HCT116 (cell line): Measurements from ENCODE around the gene TMEM61. TPM values are rescaled to one million over a fixed set of nuclear protein-coding genes. Genes with fewer than 3 reads are reported as not detected.

Source experiments
- ATAC-seq: fragments of 200-7000 bp; cut with Tn5 transposase; 2 replicates; pipeline ENCODE4 v1.9.1; 2020; ENCODE audit warnings: mild to moderate bottlenecking, moderate library complexity
- BruUV-seq: library from RNA; stranded (reverse); fragments of 400-500 nt; replicated peaks from 2 replicates; lab custom pipeline; 2021; lab: Mats Ljungman, UMichigan
- CTCF ChIA-PET: fragments of 300-600 bp; sonication (Branson Sonifier 250); formaldehyde crosslinking; loops from one replicate; lab custom pipeline; 2021; ENCODE audit warnings: antibody characterized with exemption; lab: Charles Lee
- POLR2A ChIA-PET: fragments of 300-600, 350-600 bp; sonication (Branson Sonifier 250); formaldehyde crosslinking; loops from one replicate; lab custom pipeline; 2021; ENCODE audit warnings: antibody characterized with exemption; lab: Charles Lee
- RAD21 ChIA-PET, 2 experiments: fragments of 300-600 bp; sonication (Branson Sonifier 250); formaldehyde crosslinking; loops; one replicate each; lab custom pipeline; 2023; ENCODE audit warnings: low total read pairs in 2 of 2; ENCODE audit not compliant: uncharacterized antibody in 2 of 2, unreplicated experiment in 2 of 2, low non-redundant PET in 1 of 2; lab: Charles Lee
- DNase-seq: peaks from one replicate; pipeline ENCODE4 v3.0.0-alpha.2; 2010; ENCODE audit warnings: low read depth, low spot score
- H2AFZ ChIP-seq: fragments of 200-600 bp; shearing (Covaris generic), sonication (generic); 2 replicates; pipeline ENCODE4 v1.6.1; 2017; ENCODE audit warnings: low read depth, mixed run types, mixed read lengths, antibody characterized with exemption, low read length; ENCODE audit not compliant: poor library complexity, severe bottlenecking
- H3K27ac ChIP-seq: 2 replicates; pipeline ENCODE4 v1.5.1; 2012; ENCODE audit warnings: low read depth, low read length
- H3K27me3 ChIP-seq: fragments of 200-600 bp; sonication (generic); 2 replicates; pipeline ENCODE4 v1.6.1; 2016; ENCODE audit warnings: mixed run types, low read length, mixed read lengths; ENCODE audit not compliant: insufficient read depth
- H3K36me3 ChIP-seq, 2 experiments: fragments of 200-500 bp in 1 of 2; fragments of 200-600 bp in 1 of 2; sonication (Bioruptor generic) in 1 of 2; sonication (generic) in 1 of 2; 2 replicates each; pipeline versions ENCODE4 v1.5.1 to v1.6.1; 2014 to 2016; ENCODE audit warnings: low read length in 2 of 2, inconsistent platforms in 1 of 2, mixed read lengths in 1 of 2, mixed run types in 1 of 2; ENCODE audit not compliant: insufficient read depth in 2 of 2, control insufficient read depth in 1 of 2
- H3K4me1 ChIP-seq, 2 experiments: fragments of 200-600 bp in 1 of 2; sonication (generic) in 1 of 2; 2 replicates each; pipeline versions ENCODE4 v1.5.1 to v1.6.1; 2012 to 2017; ENCODE audit warnings: low read length in 2 of 2, inconsistent platforms in 1 of 2, mild to moderate bottlenecking in 1 of 2, mixed read lengths in 1 of 2, mixed run types in 1 of 2, moderate library complexity in 1 of 2; ENCODE audit not compliant: insufficient read depth in 2 of 2, control insufficient read depth in 1 of 2
- H3K4me2 ChIP-seq: fragments of 200-600 bp; sonication (generic); 2 replicates; pipeline ENCODE4 v1.6.1; 2017; ENCODE audit warnings: mixed run types, low read length, mixed read lengths
- H3K4me3 ChIP-seq, 2 experiments: fragments of 200-600 bp in 1 of 2; sonication (generic) in 1 of 2; replicated peaks in 1 of 2; 2 replicates each; pipeline ENCODE4 v1.5.1; 2011 to 2016; ENCODE audit warnings: low read length in 2 of 2, control low read depth in 1 of 2, low read depth in 1 of 2, mild to moderate bottlenecking in 1 of 2, mixed read lengths in 1 of 2, mixed run types in 1 of 2
- H3K79me2 ChIP-seq: fragments of 200-600 bp; sonication (generic); 2 replicates; pipeline ENCODE4 v1.6.1; 2017; ENCODE audit warnings: mild to moderate bottlenecking, mixed run types, low read length, moderate library complexity, mixed read lengths; ENCODE audit not compliant: insufficient read depth
- H3K9ac ChIP-seq: fragments of 200-600 bp; sonication (generic); 2 replicates; pipeline ENCODE4 v1.6.1; 2016; ENCODE audit warnings: low read length, mixed read lengths
- H3K9me2 ChIP-seq: fragments of 200-600 bp; sonication (generic), shearing (Covaris generic); 2 replicates; pipeline ENCODE4 v1.6.1; 2017; ENCODE audit warnings: mixed run types, mild to moderate bottlenecking, moderate library complexity; ENCODE audit not compliant: insufficient read depth
- H3K9me3 ChIP-seq, 2 experiments: fragments of 200-500 bp in 1 of 2; fragments of 200-600 bp in 1 of 2; sonication (Bioruptor generic) in 1 of 2; sonication (generic) in 1 of 2; 2 replicates each; pipeline ENCODE4 v1.6.1; 2014 to 2017; ENCODE audit warnings: low read length in 2 of 2, mixed read lengths in 2 of 2, inconsistent platforms in 1 of 2, low read depth in 1 of 2, mild to moderate bottlenecking in 1 of 2, mixed run types in 1 of 2, moderate library complexity in 1 of 2; ENCODE audit not compliant: control insufficient read depth in 1 of 2, insufficient read depth in 1 of 2
- H4K20me1 ChIP-seq: fragments of 200-600 bp; sonication (generic), shearing (Covaris generic); 2 replicates; pipeline ENCODE4 v1.6.1; 2017; ENCODE audit warnings: mixed run types, mild to moderate bottlenecking, moderate library complexity; ENCODE audit not compliant: insufficient read depth
- CBX3 ChIP-seq: IDR thresholded peaks from 2 replicates; pipeline ENCODE4 v1.6.1; 2012; ENCODE audit warnings: low read depth
- POLR2A ChIP-seq: IDR thresholded peaks from 2 replicates; pipeline ENCODE4 v1.7.0; 2011; ENCODE audit warnings: borderline replicate concordance; ENCODE audit not compliant: insufficient read depth, insufficient read length; ENCODE audit errors: extremely low read depth
- SRF ChIP-seq: IDR thresholded peaks from 2 replicates; pipeline ENCODE4 v1.6.1; 2012; ENCODE audit warnings: low read depth
- intact Hi-C: fragments of 100-400 bp; cut with micrococcal nuclease; formaldehyde crosslinking; loops from 2 replicates; pipeline ENCODE4 v1.10.0; 2022
- total RNA-seq: library from RNA; stranded (reverse); gene quantifications from one replicate; pipeline ENCODE4 v1.2.1, GENCODE V29; 2021; ENCODE audit not compliant: unreplicated experiment

The TMEM61 gene
- total RNA-seq, 1 experiment from 2014 or later: 4.4 TPM

- Histone ChIP-seq H3K36me3 (0 out of 4 replicates have a peak, but pooled peaks cover 0 to 6% of the 10 kb centered on the region in 2 experiments), H3K9ac (no peak overlapping the region), H3K27me3 (no peaks in the 10 kb centered on the region), H3K27ac (no peak overlapping the region), H2AFZ (no peak overlapping the region), H3K4me2 (no peak overlapping the region), H3K79me2 (peaks cover 6% of the 10 kb centered on the region; the same call in 1 of the 2 replicates), H4K20me1 (no peaks in the 10 kb centered on the region), H3K9me3 (no peaks in the 10 kb centered on the region), H3K4me1 (peaks cover 10 to 35% of the 10 kb centered on the region in 2 experiments; a peak in 3 of 4 replicates), H3K9me2 (no peaks in the 10 kb centered on the region), H3K4me3 (no peak overlapping the region)
- ChIA-PET RAD21 (no interaction called here), CTCF (no interaction called here), POLR2A (no interaction called here)
- TF ChIP-seq CBX3 (no peak), SRF (no peak), POLR2A (no peak)
- intact Hi-C loops: no loop called here
- DNase-seq (no peak), ATAC-seq (no peak)
- no TSS peak for BruUV-seq
These were observed 61.2 kb downstream of the TMEM61 start for GRCh38 chr1:55041613-55042012.

Other genes starting within 250 kb of the TMEM61 start
- 9.6 TPM for gene PARS2, start 216.1 kb upstream of the TMEM61 start, total RNA-seq
- 1.8 TPM for gene TTC22, start 179.3 kb upstream of the TMEM61 start, total RNA-seq
- gene DHCR24, start 93.4 kb upstream of the TMEM61 start, total RNA-seq: 132 TPM
- not detected for gene BSND, start 18.3 kb downstream of the TMEM61 start, total RNA-seq
- gene PCSK9, start 58.9 kb downstream of the TMEM61 start, total RNA-seq: 39.6 TPM
- 34.2 TPM for gene USP24, start 234.7 kb downstream of the TMEM61 start, total RNA-seq